Stimulated activated CD8-positive, alpha-beta memory T cell treated with anti-CD3 and anti-CD28 coated beads, Interleukin-2, amount 100 ng/mL, for 1 hour (primary cell): ENCODE results near the gene CHCHD6.

Experiments
- DNase-seq, 2 donors: peaks; one replicate each; pipeline ENCODE4 v3.0.0-alpha.2; 2020; ENCODE audit warnings: low read depth in 2 of 2

CHCHD6 gene

GRCh38 chr3:126959136-126959920, 255.3 kb downstream of the CHCHD6 start:
- no peak for DNase-seq

- no peak for DNase-seq
These were observed 256.0 kb downstream of the CHCHD6 start for GRCh38 chr3:126959921-126960603.

- no peak for DNase-seq
These were observed 256.6 kb downstream of the CHCHD6 start for GRCh38 chr3:126960604-126960995.

DNA sequence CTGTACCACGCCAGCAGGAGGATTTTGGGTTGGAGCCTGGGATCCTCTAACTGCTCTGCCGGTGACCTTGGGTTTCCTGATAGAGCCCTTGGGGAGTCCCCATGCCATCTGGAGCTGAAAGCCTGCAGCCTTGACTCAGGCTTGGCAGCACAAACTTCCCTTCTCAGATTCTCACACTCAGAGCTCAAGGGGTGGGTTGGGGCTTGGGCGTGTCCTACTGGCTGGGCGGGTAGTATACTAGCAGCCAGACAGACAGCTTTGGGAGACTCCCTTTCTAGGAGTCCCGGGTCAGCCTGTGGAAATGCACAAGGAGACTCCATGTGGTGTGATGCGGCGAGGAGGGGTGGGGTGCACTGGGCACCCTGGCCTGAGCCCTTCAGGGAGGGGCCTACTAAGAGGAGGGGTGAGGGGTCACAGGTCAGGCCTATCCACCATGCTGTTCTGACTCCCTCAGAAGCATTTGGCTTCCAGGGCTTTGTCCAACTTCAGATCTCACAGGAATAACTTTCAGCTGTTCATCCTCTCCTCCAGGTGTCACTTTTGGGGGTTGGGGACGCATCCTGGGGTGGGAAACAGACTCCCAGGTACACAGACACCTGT, 257.3 kb downstream of the CHCHD6 start:
- no peak for DNase-seq

DNA sequence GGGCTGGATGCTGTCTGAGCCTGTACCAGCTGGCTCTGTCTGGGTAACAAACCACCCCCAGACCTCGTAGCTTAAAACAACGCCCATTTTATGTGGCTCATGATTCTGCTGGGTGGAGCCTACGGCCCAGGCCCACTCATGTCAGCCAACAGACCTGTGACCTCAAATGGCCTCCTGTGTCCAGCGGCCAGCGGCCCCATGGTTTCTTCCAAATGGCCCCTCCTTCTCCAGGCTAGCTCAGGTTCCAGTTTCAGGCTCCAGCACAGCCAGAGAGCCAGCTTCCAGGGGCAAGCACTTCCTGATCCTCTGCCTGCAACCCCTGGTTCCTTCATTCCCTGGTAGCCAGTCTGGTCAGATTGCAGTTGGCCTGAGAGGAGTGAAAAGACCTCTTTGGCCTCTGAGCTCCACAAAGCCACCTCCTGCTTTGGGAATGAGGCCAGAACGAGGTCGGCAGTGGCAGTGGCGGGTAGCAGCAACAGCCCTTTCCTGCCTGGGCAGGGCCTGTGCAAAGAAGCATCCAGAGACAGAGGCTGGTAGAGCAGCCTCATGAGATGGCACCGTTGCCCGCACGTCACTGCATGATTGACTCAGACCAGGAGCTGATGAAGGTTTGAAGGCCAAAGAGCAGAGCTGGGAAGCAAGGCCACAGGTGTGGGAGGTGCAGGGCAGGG, 257.9 kb downstream of the CHCHD6 start:
- DNase-seq: no peak

GRCh38 chr3:126962756-126963155, 258.7 kb downstream of the CHCHD6 start:
- DNase-seq: no peak

DNA sequence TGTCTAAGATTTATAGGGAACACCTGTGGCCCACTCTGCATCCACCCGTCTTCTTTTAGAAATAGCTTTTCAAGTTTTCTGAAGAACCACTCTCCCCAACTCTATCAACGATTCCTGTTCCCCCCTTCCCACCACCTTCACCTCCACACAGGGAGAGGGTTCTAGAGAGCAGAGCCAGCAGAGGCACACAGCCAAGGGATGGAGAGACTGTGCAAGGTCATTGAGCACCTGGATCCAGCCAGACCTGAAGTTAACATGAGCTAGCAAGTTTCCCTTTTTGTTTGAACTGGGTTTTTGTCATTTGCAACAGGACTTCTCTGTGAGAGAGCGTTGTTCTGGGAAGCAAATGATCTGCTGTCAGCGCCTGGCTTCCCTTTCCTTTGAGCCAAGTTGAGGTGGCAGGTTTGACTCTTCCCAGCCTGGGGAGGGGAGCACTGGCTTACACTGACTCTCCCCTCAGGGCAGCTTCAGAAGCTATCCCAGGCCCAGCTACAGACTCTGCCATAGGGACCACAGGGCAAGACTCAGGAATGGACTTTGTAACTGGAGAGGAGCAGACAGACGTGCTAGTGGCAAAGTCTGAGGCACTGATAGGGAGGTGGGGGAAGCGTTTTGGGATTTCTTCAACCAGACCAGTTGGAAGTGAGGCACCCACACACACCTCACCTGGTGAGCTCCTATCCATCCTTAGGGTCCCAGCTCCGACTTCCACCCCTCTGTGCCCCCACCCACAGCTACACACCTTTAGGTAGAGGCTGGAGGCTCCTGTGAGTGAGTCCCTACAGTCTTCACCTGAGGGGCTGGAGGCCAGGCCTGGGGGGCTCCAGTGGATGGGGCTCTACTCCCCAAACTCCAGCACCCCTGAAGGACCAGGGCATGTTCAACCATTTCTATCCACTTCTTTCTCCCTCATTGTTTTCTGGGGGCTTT, 259.5 kb downstream of the CHCHD6 start:
- DNase-seq: no peak

- no peak for DNase-seq
These were observed 260.2 kb downstream of the CHCHD6 start for GRCh38 chr3:126964261-126964660.

GRCh38 chr3:126964950-126965349, 260.9 kb downstream of the CHCHD6 start:
- no peak for DNase-seq

GRCh38 chr3:126965526-126966080, 261.6 kb downstream of the CHCHD6 start:
- no peak for DNase-seq

DNA sequence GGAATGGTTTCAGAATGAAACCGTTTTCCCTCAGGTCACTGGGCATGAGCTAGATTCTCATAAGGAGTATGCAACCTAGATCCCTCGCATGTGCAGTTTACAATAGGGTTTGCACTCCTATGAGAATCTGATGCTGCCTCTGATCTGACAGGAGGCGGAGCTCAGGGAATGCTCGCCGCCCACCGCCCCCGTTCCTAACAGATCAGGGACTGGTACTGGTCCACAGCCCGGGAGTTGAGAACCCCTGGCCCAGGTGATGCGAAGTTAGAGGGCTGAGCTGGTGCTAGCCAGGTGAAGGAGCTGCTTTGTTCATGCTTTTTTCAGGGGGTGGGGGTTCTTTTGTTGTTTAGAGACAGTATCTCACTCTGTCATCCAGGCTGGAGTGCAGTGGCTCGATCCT, 263.3 kb downstream of the CHCHD6 start:
- DNase-seq: no peak

GRCh38 chr3:126968391-126969390, 264.7 kb downstream of the CHCHD6 start:
- no peak for DNase-seq

DNA sequence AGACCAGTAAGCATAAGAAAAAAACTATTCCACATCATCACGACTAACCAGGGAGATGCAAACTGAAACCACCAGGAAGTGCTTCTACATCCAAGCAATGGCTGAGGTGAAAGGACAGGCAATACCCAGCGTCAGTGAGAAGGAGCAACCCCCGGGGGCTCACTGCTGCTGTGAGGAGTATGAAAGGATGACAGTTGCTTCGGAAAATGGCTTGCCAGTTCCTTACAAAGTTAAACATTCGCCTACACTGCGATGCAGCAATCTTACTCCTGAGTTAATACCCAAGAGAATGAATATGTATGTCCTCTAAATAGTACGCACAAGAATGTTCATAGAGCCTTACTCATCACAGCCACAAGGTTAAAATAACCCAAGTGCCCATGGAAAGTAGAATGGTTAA, 265.5 kb downstream of the CHCHD6 start:
- no peak for DNase-seq

DNA sequence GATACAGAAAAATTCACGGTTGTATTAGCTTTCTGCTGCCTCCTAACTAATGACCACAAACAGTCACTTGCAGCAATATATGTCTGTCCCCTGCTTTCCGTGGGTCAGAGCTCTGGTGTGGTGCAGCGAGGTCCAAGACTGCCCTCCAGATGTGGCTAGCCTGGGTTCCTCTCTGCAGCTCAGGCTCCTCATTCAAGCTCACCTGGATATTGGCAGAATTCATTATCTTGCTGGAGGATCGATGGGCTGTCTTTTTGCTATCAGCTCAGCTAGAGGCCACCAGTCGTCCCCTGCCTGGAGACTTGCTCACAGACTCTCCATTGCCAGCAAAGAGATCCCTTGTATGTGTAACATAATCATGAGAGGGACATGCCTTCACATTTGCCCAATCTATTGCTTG, 266.1 kb downstream of the CHCHD6 start:
- DNase-seq: no peak

- DNase-seq: no peak
These were observed 266.9 kb downstream of the CHCHD6 start for GRCh38 chr3:126970921-126971320.

- DNase-seq: no peak
These were observed 267.9 kb downstream of the CHCHD6 start for GRCh38 chr3:126971891-126972351.

- no peak for DNase-seq
These were observed 268.8 kb downstream of the CHCHD6 start for GRCh38 chr3:126972866-126973265.

- no peak for DNase-seq
These were observed 269.8 kb downstream of the CHCHD6 start for GRCh38 chr3:126973814-126974213.

- no peak for DNase-seq
These were observed 270.7 kb downstream of the CHCHD6 start for GRCh38 chr3:126974756-126975155.

GRCh38 chr3:126976906-126977305, 272.9 kb downstream of the CHCHD6 start:
- no peak for DNase-seq
